Astrocyte (in vitro differentiated cells and primary cell): ENCODE measurements around the gene FYCO1. TPM values are rescaled to one million over a fixed set of nuclear protein-coding genes. Genes with fewer than 3 reads are reported as not detected.
A peak's percentile ranks its signal among the peaks of the same experiment; 100 is the strongest.

Source experiments
- DNase-seq: peaks from one replicate; pipeline ENCODE4 v3.0.0-alpha.2; 2010; ENCODE audit warnings: low read depth
- FAIRE-seq: peaks from 2 replicates; lab custom pipeline; 2011; peaks lifted over from hg19 to GRCh38; lab: Jason Lieb, UNC
- H2AFZ ChIP-seq: 2 replicates; pipeline ENCODE4 v1.6.0; 2012; ENCODE audit warnings: low read depth, low read length, inconsistent platforms
- H3K27ac ChIP-seq: 2 replicates; pipeline ENCODE4 v1.5.1; 2011; ENCODE audit warnings: low read depth, low read length, inconsistent platforms
- H3K27me3 ChIP-seq: 2 replicates; pipeline ENCODE4 v1.6.0; 2011; ENCODE audit warnings: low read length, inconsistent platforms; ENCODE audit not compliant: insufficient read depth
- H3K36me3 ChIP-seq: 2 replicates; pipeline ENCODE4 v1.5.1; 2011; ENCODE audit warnings: low read length, inconsistent platforms; ENCODE audit not compliant: insufficient read depth
- H3K4me1 ChIP-seq: 2 replicates; pipeline ENCODE4 v1.5.1; 2011; ENCODE audit warnings: low read length, inconsistent platforms; ENCODE audit not compliant: insufficient read depth
- H3K4me2 ChIP-seq: 2 replicates; pipeline ENCODE4 v1.6.0; 2012; ENCODE audit warnings: low read length, inconsistent platforms
- H3K4me3 ChIP-seq: 2 replicates; pipeline ENCODE4 v1.5.1; 2011; ENCODE audit warnings: low read depth, mild to moderate bottlenecking, low read length, inconsistent platforms; ENCODE audit not compliant: insufficient read depth
- H3K79me2 ChIP-seq: 2 replicates; pipeline ENCODE4 v1.6.0; 2012; ENCODE audit warnings: mild to moderate bottlenecking, low read length, inconsistent platforms; ENCODE audit not compliant: insufficient read depth
- H3K9ac ChIP-seq: 2 replicates; pipeline ENCODE4 v1.6.0; 2012; ENCODE audit warnings: mild to moderate bottlenecking, low read length, inconsistent platforms
- H3K9me3 ChIP-seq: 2 replicates; pipeline ENCODE4 v1.5.1; 2012; ENCODE audit warnings: low read depth, mild to moderate bottlenecking, low read length, inconsistent platforms; ENCODE audit not compliant: insufficient read depth
- H4K20me1 ChIP-seq: 2 replicates; pipeline ENCODE4 v1.6.0; 2012; ENCODE audit warnings: low read length, inconsistent platforms; ENCODE audit not compliant: insufficient read depth
- H3K27ac Mint-ChIP-seq: one replicate; pipeline ENCODE4 v1.8.0; 2021; ENCODE audit warnings: mild to moderate bottlenecking, mixed read lengths; ENCODE audit not compliant: unreplicated experiment
- H3K27me3 Mint-ChIP-seq: one replicate; pipeline ENCODE4 v1.8.0; 2021; ENCODE audit warnings: low read depth, mixed read lengths; ENCODE audit not compliant: unreplicated experiment
- H3K36me3 Mint-ChIP-seq: one replicate; pipeline ENCODE4 v1.8.0; 2021; ENCODE audit warnings: low read depth, mixed read lengths; ENCODE audit not compliant: unreplicated experiment
- H3K4me1 Mint-ChIP-seq: one replicate; pipeline ENCODE4 v1.8.0; 2021; ENCODE audit warnings: low read depth, mixed read lengths; ENCODE audit not compliant: unreplicated experiment
- H3K4me3 Mint-ChIP-seq: one replicate; pipeline ENCODE4 v1.8.0; 2021; ENCODE audit warnings: mild to moderate bottlenecking, moderate library complexity, mixed read lengths; ENCODE audit not compliant: unreplicated experiment
- H3K9me3 Mint-ChIP-seq: one replicate; pipeline ENCODE4 v1.8.0; 2021; ENCODE audit warnings: mild to moderate bottlenecking, mixed read lengths; ENCODE audit not compliant: unreplicated experiment
- EZH2 ChIP-seq: IDR thresholded peaks from 2 replicates; pipeline ENCODE4 v1.6.1; 2012; ENCODE audit warnings: mild to moderate bottlenecking, low read length, inconsistent platforms; ENCODE audit not compliant: insufficient read depth
- total RNA-seq: library from RNA; stranded (reverse); gene quantifications from 2 replicates; pipeline ENCODE4 v1.2.1, GENCODE V29; 2021
- TF ChIP-seq, protein P1 (sequence below): IDR thresholded peaks from 2 replicates; pipeline ENCODE4 v1.5.1; 2011; ENCODE audit warnings: low read depth, mild to moderate bottlenecking, inconsistent platforms, low read length, moderate library complexity; ENCODE audit not compliant: insufficient read depth

FYCO1 gene
- total RNA-seq, 1 donor from 2014 or later: 19.7 TPM

- no peak for FAIRE-seq
- Histone ChIP-seq H2AFZ (peak overlapping the region; percentile 28), H3K9me3 (no peaks in the 10 kb centered on the region), H3K27me3 (no peaks in the 10 kb centered on the region), H3K27ac (peak overlapping the region; percentile 93), H3K4me1 (peaks cover 44% of the 10 kb centered on the region), H4K20me1 (peaks cover 13% of the 10 kb centered on the region), H3K9ac (peak overlapping the region; percentile 63), H3K36me3 (peaks cover 3% of the 10 kb centered on the region), H3K79me2 (peaks cover 26% of the 10 kb centered on the region), H3K4me3 (no peak overlapping the region), H3K4me2 (peak overlapping the region; percentile 67)
- Mint-ChIP-seq H3K36me3 (peaks cover 2% of the 10 kb centered on the region), H3K9me3 (no peaks in the 10 kb centered on the region), H3K4me1 (peaks cover 41% of the 10 kb centered on the region), H3K27me3 (no peaks in the 10 kb centered on the region), H3K4me3 (peak overlapping the region; percentile 15), H3K27ac (peak overlapping the region; percentile 75)
- peak; percentile 86 for DNase-seq
- TF ChIP-seq EZH2: no peak
- TF ChIP-seq, protein P1, sequence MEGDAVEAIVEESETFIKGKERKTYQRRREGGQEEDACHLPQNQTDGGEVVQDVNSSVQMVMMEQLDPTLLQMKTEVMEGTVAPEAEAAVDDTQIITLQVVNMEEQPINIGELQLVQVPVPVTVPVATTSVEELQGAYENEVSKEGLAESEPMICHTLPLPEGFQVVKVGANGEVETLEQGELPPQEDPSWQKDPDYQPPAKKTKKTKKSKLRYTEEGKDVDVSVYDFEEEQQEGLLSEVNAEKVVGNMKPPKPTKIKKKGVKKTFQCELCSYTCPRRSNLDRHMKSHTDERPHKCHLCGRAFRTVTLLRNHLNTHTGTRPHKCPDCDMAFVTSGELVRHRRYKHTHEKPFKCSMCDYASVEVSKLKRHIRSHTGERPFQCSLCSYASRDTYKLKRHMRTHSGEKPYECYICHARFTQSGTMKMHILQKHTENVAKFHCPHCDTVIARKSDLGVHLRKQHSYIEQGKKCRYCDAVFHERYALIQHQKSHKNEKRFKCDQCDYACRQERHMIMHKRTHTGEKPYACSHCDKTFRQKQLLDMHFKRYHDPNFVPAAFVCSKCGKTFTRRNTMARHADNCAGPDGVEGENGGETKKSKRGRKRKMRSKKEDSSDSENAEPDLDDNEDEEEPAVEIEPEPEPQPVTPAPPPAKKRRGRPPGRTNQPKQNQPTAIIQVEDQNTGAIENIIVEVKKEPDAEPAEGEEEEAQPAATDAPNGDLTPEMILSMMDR: no peak
These were observed 9.2 kb downstream of the FYCO1 start for GRCh38 chr3:45986303-45986982.

DNA sequence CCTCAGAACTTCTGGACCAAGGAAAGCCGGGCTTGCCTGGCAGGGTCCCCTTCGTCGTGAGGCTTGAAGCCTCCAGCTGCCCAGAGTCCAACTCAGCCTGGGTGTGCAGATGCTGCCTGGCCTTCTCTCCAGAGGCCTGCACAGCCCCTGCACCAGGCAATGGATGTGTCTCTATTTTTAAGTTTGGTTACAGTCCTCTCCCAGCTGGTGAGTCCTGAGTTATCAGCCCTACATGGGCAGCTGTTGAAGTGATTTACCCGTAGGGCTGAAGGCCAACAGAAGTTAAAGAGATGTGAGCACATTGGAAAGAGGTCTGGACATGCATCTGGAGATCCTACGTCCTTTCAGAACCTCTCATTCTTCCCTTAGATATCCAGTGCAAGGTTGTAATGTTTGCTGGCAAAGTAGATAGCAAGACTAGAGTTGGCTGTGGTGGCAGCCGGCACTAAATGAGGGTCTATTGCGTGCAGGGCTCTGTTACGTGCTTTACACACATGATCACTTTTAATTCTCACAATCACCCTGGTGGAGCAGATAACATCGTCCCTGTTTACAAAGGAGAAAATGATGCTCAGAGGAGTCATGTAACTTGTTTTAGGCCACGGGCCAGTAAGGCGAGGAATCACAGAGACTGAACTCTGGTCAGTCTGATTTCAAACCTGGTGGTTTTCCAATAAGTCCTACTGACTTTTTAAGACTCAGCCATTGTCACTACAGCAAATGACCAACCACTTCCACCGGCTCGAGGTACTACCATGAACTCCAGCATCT lies 9.9 kb downstream of the FYCO1 start:
- Histone ChIP-seq H3K79me2 (peaks cover 21% of the 10 kb centered on the region), H4K20me1 (peaks cover 13% of the 10 kb centered on the region), H3K27me3 (no peaks in the 10 kb centered on the region), H3K4me3 (no peak overlapping the region), H3K4me2 (peak overlapping the region; percentile 67), H3K9ac (peak overlapping the region; percentile 63), H3K36me3 (peaks cover 3% of the 10 kb centered on the region), H3K9me3 (no peaks in the 10 kb centered on the region), H3K27ac (peak overlapping the region; percentile 93), H3K4me1 (peaks cover 51% of the 10 kb centered on the region), H2AFZ (no peak overlapping the region)
- Mint-ChIP-seq H3K27ac (peak overlapping the region; percentile 75), H3K27me3 (no peaks in the 10 kb centered on the region), H3K9me3 (no peaks in the 10 kb centered on the region), H3K36me3 (peaks cover 5% of the 10 kb centered on the region), H3K4me1 (peaks cover 46% of the 10 kb centered on the region), H3K4me3 (peak overlapping the region; percentile 15)
- no peak for TF ChIP-seq EZH2
- TF ChIP-seq, protein P1: no peak
- no peak for DNase-seq
- no peak for FAIRE-seq
